Osteoblast (primary cell): ENCODE data around the gene CFAP161. TPM values are rescaled to one million over a fixed set of nuclear protein-coding genes. Genes with fewer than 3 reads are reported as not detected.

Experiments
- DNase-seq: peaks from one replicate; pipeline ENCODE4 v3.0.0; 2011; ENCODE audit warnings: low spot score, mixed read lengths; ENCODE audit not compliant: insufficient read length; ENCODE audit errors: missing footprints
- H2AFZ ChIP-seq: 2 replicates; pipeline ENCODE4 v1.6.0; 2011; ENCODE audit warnings: mild to moderate bottlenecking, low read length
- H3K27ac ChIP-seq: 2 replicates; pipeline ENCODE4 v1.5.1; 2011; ENCODE audit warnings: mild to moderate bottlenecking, low read depth, low read length, moderate library complexity
- H3K27me3 ChIP-seq: 2 replicates; pipeline ENCODE4 v1.6.0; 2012; ENCODE audit warnings: mild to moderate bottlenecking, control low read depth, inconsistent platforms, low read length, moderate library complexity; ENCODE audit not compliant: insufficient read depth
- H3K36me3 ChIP-seq: 2 replicates; pipeline ENCODE4 v1.5.1; 2011; ENCODE audit warnings: mild to moderate bottlenecking, low read length, control low read depth, moderate library complexity; ENCODE audit not compliant: insufficient read depth
- H3K4me1 ChIP-seq: 2 replicates; pipeline ENCODE4 v1.5.1; 2011; ENCODE audit warnings: mild to moderate bottlenecking, low read length, control low read depth, moderate library complexity; ENCODE audit not compliant: insufficient read depth
- H3K4me2 ChIP-seq: 2 replicates; pipeline ENCODE4 v1.6.0; 2011; ENCODE audit warnings: mild to moderate bottlenecking, low read length; ENCODE audit not compliant: insufficient read depth
- H3K4me3 ChIP-seq: fragments of 200-600 bp; sonication (generic); 3 replicates; pipeline ENCODE4 v1.5.1; 2012; ENCODE audit warnings: mild to moderate bottlenecking, low read length, inconsistent platforms; ENCODE audit not compliant: insufficient read depth
- H3K79me2 ChIP-seq: 2 replicates; pipeline ENCODE4 v1.6.0; 2012; ENCODE audit warnings: mild to moderate bottlenecking, low read length, control low read depth, inconsistent platforms; ENCODE audit not compliant: insufficient read depth
- H3K9me3 ChIP-seq: 2 replicates; pipeline ENCODE4 v1.5.1; 2011; ENCODE audit warnings: low read depth, low read length, control low read depth
- H4K20me1 ChIP-seq: 2 replicates; pipeline ENCODE4 v1.6.0; 2012; ENCODE audit warnings: mild to moderate bottlenecking, low read length, control low read depth; ENCODE audit not compliant: insufficient read depth
- CTCF ChIP-seq: IDR thresholded peaks from 2 replicates; pipeline ENCODE4 v1.5.1; 2011; ENCODE audit warnings: mild to moderate bottlenecking, low read depth, low read length, moderate library complexity; ENCODE audit errors: extremely low read depth
- total RNA-seq: library from RNA; depleted of rRNA; stranded (reverse); fragments of >200 nt; gene quantifications from 2 replicates; pipeline ENCODE4 v1.2.3, GENCODE V29; 2012

The CFAP161 gene
- total RNA-seq, 1 donor = under 0.01 TPM

- Histone ChIP-seq H3K79me2 (no peaks in the 10 kb centered on the region), H3K4me2 (no peak overlapping the region), H4K20me1 (no peaks in the 10 kb centered on the region), H2AFZ (no peak overlapping the region), H3K27me3 (peaks cover 32% of the 10 kb centered on the region), H3K9me3 (no peaks in the 10 kb centered on the region), H3K4me1 (no peaks in the 10 kb centered on the region), H3K27ac (no peak overlapping the region), H3K36me3 (no peaks in the 10 kb centered on the region), H3K4me3 (no peak overlapping the region)
- no peak for DNase-seq
- TF ChIP-seq CTCF = no peak
Measured at GRCh38 chr15:81107889-81108288, 26.2 kb upstream of the CFAP161 start.

- no peaks in the 10 kb centered on the region for H3K36me3 ChIP-seq
- H4K20me1 ChIP-seq = no peaks in the 10 kb centered on the region
- no peak for DNase-seq
- H3K79me2 ChIP-seq = no peaks in the 10 kb centered on the region
- H3K4me3 ChIP-seq = no peak overlapping the region
- peaks cover 28% of the 10 kb centered on the region for H3K27me3 ChIP-seq
- no peak overlapping the region for H3K27ac ChIP-seq
- H3K4me2 ChIP-seq = no peak overlapping the region
- TF ChIP-seq CTCF = peak; percentile 59
- peaks cover under 1% of the 10 kb centered on the region for H3K4me1 ChIP-seq
- H3K9me3 ChIP-seq = no peaks in the 10 kb centered on the region
- H2AFZ ChIP-seq = no peak overlapping the region
Measured at GRCh38 chr15:81108427-81108826, 25.6 kb upstream of the CFAP161 start.

GRCh38 chr15:81111018-81111417 lies 23.1 kb upstream of the CFAP161 start:
- peaks cover 20% of the 10 kb centered on the region for H3K27me3 ChIP-seq
- TF ChIP-seq CTCF = no peak
- H3K27ac ChIP-seq = no peak overlapping the region
- no peaks in the 10 kb centered on the region for H4K20me1 ChIP-seq
- peaks cover 9% of the 10 kb centered on the region for H3K4me1 ChIP-seq
- DNase-seq = no peak
- H3K4me2 ChIP-seq = no peak overlapping the region
- H3K79me2 ChIP-seq = no peaks in the 10 kb centered on the region
- no peaks in the 10 kb centered on the region for H3K36me3 ChIP-seq
- H2AFZ ChIP-seq = no peak overlapping the region
- no peaks in the 10 kb centered on the region for H3K9me3 ChIP-seq
- no peak overlapping the region for H3K4me3 ChIP-seq

DNA sequence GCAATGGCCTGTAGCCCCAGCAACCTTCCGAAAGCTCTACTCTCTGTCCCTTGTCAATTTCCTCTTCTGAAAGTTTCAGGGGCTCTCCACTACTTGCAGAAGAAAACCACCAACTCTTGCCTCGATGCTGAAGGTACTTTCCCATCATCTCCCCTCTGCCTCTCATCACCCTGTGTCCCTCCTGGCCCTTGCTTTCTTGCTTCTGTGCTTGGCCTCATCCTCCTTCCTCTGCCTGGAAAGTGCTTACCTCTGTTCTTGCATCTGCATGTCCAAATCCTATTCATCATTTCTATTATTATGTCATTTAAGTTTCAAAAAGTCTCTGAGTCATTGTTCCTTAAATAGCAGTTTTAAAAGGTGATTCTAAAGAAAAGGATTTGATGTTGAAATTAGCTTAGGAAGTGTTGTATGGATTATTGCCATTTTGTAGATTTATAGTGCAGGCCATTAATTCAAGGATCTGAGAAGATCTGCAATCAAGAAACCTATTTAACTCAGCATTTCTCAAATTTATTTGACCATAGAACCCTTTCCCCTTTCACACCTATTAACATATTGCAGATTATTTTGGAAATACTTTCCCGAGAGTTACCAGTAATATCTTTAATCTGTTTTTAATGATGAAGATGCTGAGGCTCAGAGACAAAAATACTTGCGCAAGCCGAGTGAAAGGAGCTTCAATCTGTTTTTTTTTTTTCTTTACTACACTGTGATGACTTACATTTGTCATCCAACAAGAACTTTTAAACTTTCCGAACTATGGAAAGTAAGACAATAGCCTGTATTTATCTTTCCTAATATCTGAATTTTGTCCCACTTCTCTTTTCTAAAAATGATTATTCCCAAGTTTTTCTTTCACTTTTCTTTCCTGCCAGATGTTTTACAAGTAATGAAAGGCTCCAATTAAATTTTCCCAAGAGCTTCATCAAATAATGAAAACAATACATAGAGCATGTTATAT lies 22.3 kb upstream of the CFAP161 start:
- H4K20me1 ChIP-seq = no peaks in the 10 kb centered on the region
- no peak overlapping the region for H3K4me3 ChIP-seq
- no peaks in the 10 kb centered on the region for H3K79me2 ChIP-seq
- no peak overlapping the region for H3K27ac ChIP-seq
- TF ChIP-seq CTCF = no peak
- H3K4me1 ChIP-seq = peaks cover 12% of the 10 kb centered on the region
- DNase-seq = no peak
- peaks cover 20% of the 10 kb centered on the region for H3K27me3 ChIP-seq
- no peak overlapping the region for H3K4me2 ChIP-seq
- H3K9me3 ChIP-seq = no peaks in the 10 kb centered on the region
- no peak overlapping the region for H2AFZ ChIP-seq
- H3K36me3 ChIP-seq = no peaks in the 10 kb centered on the region
